H1 (cell line): ENCODE data around the gene ARHGAP28. TPM values are rescaled to one million over a fixed set of nuclear protein-coding genes. Genes with fewer than 3 reads are reported as not detected.

ENCODE experiments used
- CTCF ChIA-PET: fragments of 300-600 bp; sonication (Branson Sonifier 250); formaldehyde crosslinking; loops from one replicate; lab custom pipeline; 2021; ENCODE audit not compliant: partially characterized antibody; lab: Charles Lee
- POLR2A ChIA-PET: fragments of 300-600 bp; sonication (Branson Sonifier 250); formaldehyde crosslinking; loops from one replicate; lab custom pipeline; 2021; ENCODE audit warnings: inconsistent platforms; ENCODE audit not compliant: partially characterized antibody; lab: Charles Lee
- DNase-seq, 2 experiments: peaks; one replicate each; pipeline versions ENCODE4 v3.0.0 to v3.0.0-alpha.2; 2010 to 2022; ENCODE audit warnings: low spot score in 2 of 2, low read depth in 1 of 2, mixed read lengths in 1 of 2
- FAIRE-seq: peaks from 2 replicates; lab custom pipeline; 2011; peaks lifted over from hg19 to GRCh38; lab: Jason Lieb, UNC
- H2AFZ ChIP-seq: 2 replicates; pipeline ENCODE4 v1.8.1; 2012; ENCODE audit warnings: low read length, inconsistent platforms
- H2AK5ac ChIP-seq: 2 replicates; pipeline ENCODE4 v1.6.1; 2013; ENCODE audit warnings: low read depth, low read length
- H2BK120ac ChIP-seq: replicated peaks from 2 replicates; pipeline ENCODE3; 2013; ENCODE audit warnings: low read depth, low read length, inconsistent platforms
- H2BK12ac ChIP-seq: 2 replicates; pipeline ENCODE4 v1.6.1; 2013; ENCODE audit warnings: low read depth, low read length
- H2BK15ac ChIP-seq: 2 replicates; pipeline ENCODE4 v1.6.1; 2013; ENCODE audit warnings: low read length
- H2BK20ac ChIP-seq: 2 replicates; pipeline ENCODE4 v1.6.1; 2013; ENCODE audit warnings: low read length
- H2BK5ac ChIP-seq: 2 replicates; pipeline ENCODE4 v1.6.1; 2013; ENCODE audit warnings: low read depth, low read length
- H3K14ac ChIP-seq: 2 replicates; pipeline ENCODE4 v1.6.1; 2013; ENCODE audit warnings: inconsistent platforms; ENCODE audit not compliant: insufficient read length
- H3K18ac ChIP-seq: 2 replicates; pipeline ENCODE4 v1.6.1; 2013; ENCODE audit warnings: low read length; ENCODE audit errors: extremely low read depth
- H3K23ac ChIP-seq: 2 replicates; pipeline ENCODE4 v1.6.1; 2013; ENCODE audit warnings: inconsistent platforms; ENCODE audit not compliant: insufficient read length
- H3K23me2 ChIP-seq: 2 replicates; pipeline ENCODE4 v1.6.1; 2013; ENCODE audit warnings: low read depth, low read length
- H3K27ac ChIP-seq: 2 replicates; pipeline ENCODE4 v1.6.1; 2011; ENCODE audit warnings: low read depth, low read length, inconsistent platforms
- H3K27me3 ChIP-seq, 4 experiments: replicated peaks in 1 of 4; 1 replicate in 1 of 4; 2 replicates in 3 of 4; pipeline versions ENCODE4 v1.6.1 to v1.8.1; 2011 to 2013; ENCODE audit warnings: low read length in 3 of 4, mild to moderate bottlenecking in 3 of 4, inconsistent platforms in 2 of 4, mixed read lengths in 2 of 4, moderate library complexity in 1 of 4; ENCODE audit not compliant: control insufficient read depth in 3 of 4, insufficient read depth in 3 of 4; ENCODE audit errors: extremely low read depth in 1 of 4
- H3K36me3 ChIP-seq, 4 experiments: 2 replicates each; pipeline versions ENCODE4 v1.6.1 to v1.8.1; 2011 to 2013; ENCODE audit warnings: mild to moderate bottlenecking in 4 of 4, low read length in 3 of 4, moderate library complexity in 2 of 4, control low read depth in 1 of 4, inconsistent platforms in 1 of 4; ENCODE audit not compliant: insufficient read depth in 4 of 4, control insufficient read depth in 2 of 4
- H3K4ac ChIP-seq: replicated peaks from 2 replicates; pipeline ENCODE3; 2013; ENCODE audit warnings: low read length, low read depth, mixed read lengths, inconsistent platforms; ENCODE audit not compliant: insufficient read length
- H3K4me1 ChIP-seq, 4 experiments: replicated peaks in 1 of 4; 1 replicate in 1 of 4; 2 replicates in 3 of 4; pipeline versions ENCODE4 v1.6.1 to v1.8.1; 2011 to 2013; ENCODE audit warnings: low read length in 3 of 4, inconsistent platforms in 2 of 4, mixed read lengths in 1 of 4; ENCODE audit not compliant: insufficient read depth in 4 of 4, control insufficient read depth in 3 of 4
- H3K4me2 ChIP-seq, 2 experiments: 2 replicates each; pipeline versions ENCODE4 v1.6.1 to v1.8.1; 2011 to 2013; ENCODE audit warnings: low read depth in 2 of 2, low read length in 2 of 2, control low read depth in 1 of 2, inconsistent platforms in 1 of 2, mild to moderate bottlenecking in 1 of 2; ENCODE audit not compliant: insufficient read depth in 1 of 2
- H3K4me3 ChIP-seq, 4 experiments: fragments of 200-600, 300-600 bp in 1 of 4; sonication (generic), shearing (Covaris generic), sonication (Bioruptor Twin) in 1 of 4; 2 replicates each; pipeline versions ENCODE4 v1.5.1 to v1.8.1; 2011 to 2016; ENCODE audit warnings: low read length in 4 of 4, low read depth in 3 of 4, control low read depth in 2 of 4, inconsistent platforms in 2 of 4, mild to moderate bottlenecking in 2 of 4, mixed read lengths in 1 of 4, moderate library complexity in 1 of 4; ENCODE audit not compliant: insufficient read depth in 2 of 4; ENCODE audit errors: extremely low read depth in 1 of 4
- H3K56ac ChIP-seq: replicated peaks from 2 replicates; pipeline ENCODE3; 2013; ENCODE audit warnings: low read depth, mild to moderate bottlenecking, mixed read lengths, low read length, inconsistent platforms; ENCODE audit not compliant: insufficient read length
- H3K79me1 ChIP-seq: 2 replicates; pipeline ENCODE4 v1.6.1; 2013; ENCODE audit warnings: low read depth, low read length, control low read depth
- H3K79me2 ChIP-seq, 2 experiments: 2 replicates each; pipeline versions ENCODE4 v1.6.1 to v1.8.1; 2012 to 2013; ENCODE audit warnings: low read length in 2 of 2, mild to moderate bottlenecking in 2 of 2, inconsistent platforms in 1 of 2; ENCODE audit not compliant: insufficient read depth in 2 of 2, control insufficient read depth in 1 of 2
- H3K9ac ChIP-seq, 4 experiments: replicated peaks in 1 of 4; 1 replicate in 1 of 4; 2 replicates in 3 of 4; pipeline versions ENCODE4 v1.6.1 to v1.8.1; 2011 to 2013; ENCODE audit warnings: low read depth in 3 of 4, low read length in 3 of 4, control low read depth in 2 of 4, mild to moderate bottlenecking in 2 of 4, moderate library complexity in 2 of 4, inconsistent platforms in 1 of 4; ENCODE audit errors: extremely low read depth in 1 of 4
- H3K9me3 ChIP-seq, 2 experiments: 2 replicates each; pipeline versions ENCODE4 v1.6.1 to v1.8.1; 2012 to 2013; ENCODE audit warnings: mild to moderate bottlenecking in 2 of 2, moderate library complexity in 2 of 2, control low read depth in 1 of 2, inconsistent platforms in 1 of 2, low read depth in 1 of 2, low read length in 1 of 2, mixed read lengths in 1 of 2; ENCODE audit not compliant: insufficient read depth in 2 of 2
- H4K20me1 ChIP-seq, 2 experiments: replicated peaks in 1 of 2; 2 replicates each; pipeline versions ENCODE3 to v1.8.1; 2011 to 2013; ENCODE audit warnings: inconsistent platforms in 2 of 2, low read length in 2 of 2, mild to moderate bottlenecking in 1 of 2; ENCODE audit not compliant: insufficient read depth in 2 of 2, control insufficient read depth in 1 of 2
- H4K5ac ChIP-seq: 2 replicates; pipeline ENCODE4 v1.6.1; 2013; ENCODE audit warnings: low read length, low read depth, mixed read lengths, inconsistent platforms; ENCODE audit not compliant: insufficient read length
- H4K8ac ChIP-seq: 2 replicates; pipeline ENCODE4 v1.8.0; 2013; ENCODE audit warnings: mild to moderate bottlenecking, moderate library complexity, low read length, inconsistent platforms; ENCODE audit not compliant: insufficient read depth; ENCODE audit errors: extremely low read depth
- H4K91ac ChIP-seq: replicated peaks from 2 replicates; pipeline ENCODE3; 2013; ENCODE audit warnings: low read length, mixed read lengths, inconsistent platforms; ENCODE audit not compliant: insufficient read length
- JUND ChIP-seq: IDR thresholded peaks from 2 replicates; pipeline ENCODE4 v1.6.1; 2011; ENCODE audit warnings: mild to moderate bottlenecking, improper control_type of control experiment, low read length
- TBP ChIP-seq: IDR thresholded peaks from 2 replicates; pipeline ENCODE4 v1.6.1; 2011; ENCODE audit warnings: low read depth, low read length, improper control_type of control experiment
- whole genome bisulfite sequencing, 2 experiments: shearing (Covaris generic) in 1 of 2; methylation state at CpG; one replicate each; pipeline versions ENCODE4 v1.1.6 to v1.1.7; 2013 to 2015; ENCODE audit warnings: low lambda C conversion rate in 2 of 2, mixed read lengths in 2 of 2, inconsistent platforms in 1 of 2, low coverage in 1 of 2, missing lambda C conversion rate in 1 of 2; ENCODE audit not compliant: insufficient replicate concordance in 2 of 2, insufficient coverage in 1 of 2, insufficient read length in 1 of 2; ENCODE audit errors: extremely low coverage in 1 of 2, missing lambda C conversion rate in 1 of 2; 5-methylcytosine and 5-hydroxymethylcytosine counted together
- polyA plus RNA-seq, 7 experiments: library from polyadenylated mRNA; depleted of rRNA in 3 of 7; stranded (reverse) in 5 of 7; unstranded in 2 of 7; fragments of >200 nt in 5 of 7; fragments of 200-250 nt in 2 of 7; gene quantifications; 1 replicate in 5 of 7; 2 replicates in 1 of 7; 4 replicates in 1 of 7; pipeline versions ENCODE4 v1.2.1 to v1.2.3, GENCODE V29; 2011 to 2013; ENCODE audit warnings: missing spikeins in 2 of 7, mixed read lengths in 2 of 7
- total RNA-seq: library from RNA; stranded (reverse); fragmentation: NEBNext Ultra II Directional; extraction: Animal tissue kit (Norgen Biotek cat#: 25700); gene quantifications from 2 replicates; pipeline ENCODE4 v1.2.1, GENCODE V29; 2021

ARHGAP28 gene
- total and polyA plus RNA-seq, 2 of the 8 experiments (the other 6 are each of a cell fraction or from before 2014, with no cell fraction given): 2.9 to 14.4 TPM

- Histone ChIP-seq H2AFZ (no peak overlapping the region), H4K5ac (no peak overlapping the region), H3K36me3 (no peaks in the 10 kb centered on the region), H2BK12ac (no peak overlapping the region), H3K79me1 (no peaks in the 10 kb centered on the region), H4K20me1 (no peaks in the 10 kb centered on the region), H3K9me3 (no peaks in the 10 kb centered on the region), H3K4ac (no peak overlapping the region), H3K27me3 (no peaks in the 10 kb centered on the region), H2BK5ac (no peak overlapping the region), H3K4me3 (no peak overlapping the region), H3K9ac (no peak overlapping the region), H3K23me2 (no peaks in the 10 kb centered on the region), H3K14ac (no peak overlapping the region), H3K27ac (no peak overlapping the region), H4K91ac (no peak overlapping the region), H2BK15ac (no peak overlapping the region), H3K23ac (no peak overlapping the region), H3K4me1 (peaks cover 2 to 17% (median 11%) of the 10 kb centered on the region in 4 experiments), H3K79me2 (no peaks in the 10 kb centered on the region), H2BK120ac (no peak overlapping the region), H3K18ac (no peak overlapping the region), H3K56ac (no peak overlapping the region), H2AK5ac (no peak overlapping the region), H4K8ac (no peak overlapping the region), H3K4me2 (no peak overlapping the region), H2BK20ac (no peak overlapping the region)
- ChIA-PET CTCF (interaction anchor here (1.3 kb wide), 1 partner anchor 10 kb away, joined by 4 read pairs; no protein-coding TSS in a partner anchor), POLR2A (no interaction called here)
- TF ChIP-seq JUND (no peak), TBP (no peak)
- FAIRE-seq (no peak), DNase-seq (no peak)
- WGBS, 2 experiments: 85% methylated on average over 2 of the region's 2 CpGs; no CpG with 5 or more reads in 1 of the 2 experiments
These were observed 147.1 kb downstream of the ARHGAP28 start for GRCh38 chr18:6876641-6877041.
